Measurements from ENCODE around the gene SYNGR3. TPM values are rescaled to one million over a fixed set of nuclear protein-coding genes. Genes with fewer than 3 reads are reported as not detected.

SYNGR3 gene
- total RNA-seq, 1 experiment from 2014 or later: 11.9 TPM

- Mint-ChIP-seq H3K36me3 (ENCODE audit: insufficient read depth in 1 of 3, low read depth in 3 of 3) (no peaks in the 10 kb centered on the region), H3K27me3 (ENCODE audit: low read depth) (peaks cover 12% of the 10 kb centered on the region), H3K4me3 (no peak overlapping the region), H3K4me1 (peaks cover 7% of the 10 kb centered on the region in 2 experiments; a peak in 2 of 4 replicates), H3K9me3 (no peaks in the 10 kb centered on the region), H3K27ac (no peak overlapping the region)
- Histone ChIP-seq H3K79me1 (ENCODE audit: insufficient read depth, low read depth, low read length, poor library complexity, severe bottlenecking) (no peaks in the 10 kb centered on the region), H3K23ac (ENCODE audit: insufficient read length, low read depth, low read length) (no peak overlapping the region), H3K27me3 (ENCODE audit: insufficient read depth, low read length) (peaks cover 5% of the 10 kb centered on the region; the same call in 1 of the 2 replicates), H3K4me2 (ENCODE audit: insufficient read depth, insufficient read length, low read length) (no peak overlapping the region), H3K4me1 (ENCODE audit: insufficient read depth, low read length) (no peaks in the 10 kb centered on the region), H2AK5ac (ENCODE audit: insufficient read length, low read length) (no peak overlapping the region), H2AFZ (ENCODE audit: low read length) (no peak overlapping the region), H2BK120ac (ENCODE audit: low read depth, low read length, poor library complexity, severe bottlenecking) (no peak overlapping the region), H3T11ph (ENCODE audit: low read length) (no peak overlapping the region), H3K27ac (ENCODE audit: insufficient read length, low read depth, low read length) (no peak overlapping the region), H3K23me2 (ENCODE audit: insufficient read length, low read depth, low read length, poor library complexity, severe bottlenecking) (peaks cover 3% of the 10 kb centered on the region), H2BK12ac (ENCODE audit: insufficient read length, low read depth, low read length) (no peak overlapping the region), H3K14ac (ENCODE audit: insufficient read depth, low read length) (no peak overlapping the region; the same call in 1 of the 2 replicates), H3K4ac (ENCODE audit: low read depth, low read length) (no peak overlapping the region), H2BK5ac (ENCODE audit: insufficient read length, low read length) (no peak overlapping the region), H3K18ac (ENCODE audit: insufficient read length, low read depth, low read length) (no peak overlapping the region), H3K9me3 (ENCODE audit: control insufficient read depth, low read depth, low read length) (no peaks in the 10 kb centered on the region), H3K79me2 (ENCODE audit: insufficient read depth, low read length) (no peaks in the 10 kb centered on the region), H4K8ac (replicated peaks; ENCODE audit: insufficient read length, low read depth, low read length) (no peak overlapping the region), H2BK15ac (ENCODE audit: low read depth, low read length) (no peak overlapping the region), H4K20me1 (ENCODE audit: control insufficient read depth, insufficient read depth, insufficient read length) (no peaks in the 10 kb centered on the region), H3K9ac (ENCODE audit: extremely low read depth, insufficient read length, low read length) (no peak overlapping the region), H4K91ac (ENCODE audit: insufficient read length, low read depth, low read length) (no peak overlapping the region), H3K56ac (ENCODE audit: insufficient read length, low read depth, low read length) (no peak overlapping the region), H2BK20ac (ENCODE audit: low read depth, low read length, poor library complexity, severe bottlenecking) (no peak overlapping the region), H4K5ac (ENCODE audit: insufficient read length, low read depth, low read length) (no peak overlapping the region)
- DNase-seq: no peak
- TF ChIP-seq, protein P1, sequence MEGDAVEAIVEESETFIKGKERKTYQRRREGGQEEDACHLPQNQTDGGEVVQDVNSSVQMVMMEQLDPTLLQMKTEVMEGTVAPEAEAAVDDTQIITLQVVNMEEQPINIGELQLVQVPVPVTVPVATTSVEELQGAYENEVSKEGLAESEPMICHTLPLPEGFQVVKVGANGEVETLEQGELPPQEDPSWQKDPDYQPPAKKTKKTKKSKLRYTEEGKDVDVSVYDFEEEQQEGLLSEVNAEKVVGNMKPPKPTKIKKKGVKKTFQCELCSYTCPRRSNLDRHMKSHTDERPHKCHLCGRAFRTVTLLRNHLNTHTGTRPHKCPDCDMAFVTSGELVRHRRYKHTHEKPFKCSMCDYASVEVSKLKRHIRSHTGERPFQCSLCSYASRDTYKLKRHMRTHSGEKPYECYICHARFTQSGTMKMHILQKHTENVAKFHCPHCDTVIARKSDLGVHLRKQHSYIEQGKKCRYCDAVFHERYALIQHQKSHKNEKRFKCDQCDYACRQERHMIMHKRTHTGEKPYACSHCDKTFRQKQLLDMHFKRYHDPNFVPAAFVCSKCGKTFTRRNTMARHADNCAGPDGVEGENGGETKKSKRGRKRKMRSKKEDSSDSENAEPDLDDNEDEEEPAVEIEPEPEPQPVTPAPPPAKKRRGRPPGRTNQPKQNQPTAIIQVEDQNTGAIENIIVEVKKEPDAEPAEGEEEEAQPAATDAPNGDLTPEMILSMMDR (conservative IDR thresholded peaks at IDR 0.05): no peak
- no CpG with 5 or more reads among the region's 11 CpGs for WGBS (ENCODE audit: extremely low coverage, insufficient read length, low lambda C conversion rate)
Measured at GRCh38 chr16:2031081-2031577, 41.4 kb downstream of the SYNGR3 start.
